Kidney (tissue), 14 donors: ENCODE results near the gene CCL13. TPM values are rescaled to one million over a fixed set of nuclear protein-coding genes. Genes with fewer than 3 reads are reported as not detected.

ENCODE experiments used
- DNase-seq, 5 donors: peaks; one replicate each; pipeline ENCODE4 v3.0.0-alpha.2; 2013 to 2020
- FAIRE-seq: peaks from 2 replicates; lab custom pipeline; 2012; peaks lifted over from hg19 to GRCh38; lab: Jason Lieb, UNC
- H3K27ac ChIP-seq, 2 donors: one replicate each; pipeline ENCODE4 v1.7.0; 2013; ENCODE audit warnings: low read depth in 2 of 2, low read length in 2 of 2, inconsistent platforms in 1 of 2
- H3K27me3 ChIP-seq: one replicate; pipeline ENCODE4 v1.7.1; 2013; ENCODE audit warnings: low read length, inconsistent platforms; ENCODE audit not compliant: control insufficient read depth, insufficient read depth
- H3K36me3 ChIP-seq, 3 donors: one replicate each; pipeline versions ENCODE4 v1.7.0 to v1.7.1; 2013; ENCODE audit warnings: low read length in 3 of 3, control low read depth in 1 of 3, inconsistent platforms in 1 of 3; ENCODE audit not compliant: insufficient read depth in 3 of 3, control insufficient read depth in 2 of 3
- H3K4me1 ChIP-seq, 3 donors: one replicate each; pipeline versions ENCODE4 v1.7.0 to v1.7.1; 2013; ENCODE audit warnings: low read length in 3 of 3, inconsistent platforms in 1 of 3, low read depth in 1 of 3; ENCODE audit not compliant: control insufficient read depth in 2 of 3, insufficient read depth in 2 of 3
- H3K4me3 ChIP-seq, 3 donors: one replicate each; pipeline versions ENCODE4 v1.7.0 to v1.8.1; 2013; ENCODE audit warnings: low read length in 3 of 3, control low read depth in 1 of 3, inconsistent platforms in 1 of 3
- H3K9ac ChIP-seq, 3 donors: one replicate each; pipeline versions ENCODE4 v1.7.0 to v1.7.1; 2013; ENCODE audit warnings: low read length in 3 of 3, control low read depth in 1 of 3, inconsistent platforms in 1 of 3
- H3K9me3 ChIP-seq, 3 donors: one replicate each; pipeline versions ENCODE4 v1.7.0 to v1.7.1; 2013; ENCODE audit warnings: low read length in 3 of 3, control low read depth in 1 of 3, inconsistent platforms in 1 of 3; ENCODE audit not compliant: control insufficient read depth in 2 of 3, insufficient read depth in 1 of 3
- intact Hi-C: fragments of 100-400 bp; cut with DNase I; formaldehyde crosslinking; loops from one replicate; pipeline ENCODE4 v1.11.1; 2022
- polyA plus RNA-seq: library from polyadenylated mRNA; stranded (reverse); fragments of 350-450 nt; fragmentation: Illumina TruSeq; extraction: RNeasy Lipid Tissue Mini Kit (QIAGEN cat#74804); gene quantifications from one replicate; pipeline ENCODE4 v1.2.3, GENCODE V29; 2014; ENCODE audit warnings: low read depth, low replicate concordance; ENCODE audit not compliant: insufficient read depth
- total RNA-seq: library from RNA; stranded (reverse); fragmentation: NEBNext Ultra II Directional; extraction: Animal tissue kit (Norgen Biotek cat#: 25700); gene quantifications from one replicate; pipeline ENCODE4 v1.2.1, GENCODE V29; 2021
- TF ChIP-seq, protein P1 (sequence below): IDR thresholded peaks from 3 replicates; pipeline ENCODE4 v1.5.1; 2012; ENCODE audit warnings: mild to moderate bottlenecking, moderate library complexity, borderline replicate concordance; ENCODE audit not compliant: insufficient read depth; ENCODE audit errors: extremely low read depth
- donor health status: control.
- donor health status: control.
- donor health status: control.
- donor health status: control.
- donor health status: control.
- donor health status: DM: yes; HTN: yes; CAD: no.
- donor health status: Normal renal cell carcinoma (clear cell type).

Gene CCL13
- total and polyA plus RNA-seq, 2 donors from 2014 or later = 1.1 TPM; not detected in 1

DNA sequence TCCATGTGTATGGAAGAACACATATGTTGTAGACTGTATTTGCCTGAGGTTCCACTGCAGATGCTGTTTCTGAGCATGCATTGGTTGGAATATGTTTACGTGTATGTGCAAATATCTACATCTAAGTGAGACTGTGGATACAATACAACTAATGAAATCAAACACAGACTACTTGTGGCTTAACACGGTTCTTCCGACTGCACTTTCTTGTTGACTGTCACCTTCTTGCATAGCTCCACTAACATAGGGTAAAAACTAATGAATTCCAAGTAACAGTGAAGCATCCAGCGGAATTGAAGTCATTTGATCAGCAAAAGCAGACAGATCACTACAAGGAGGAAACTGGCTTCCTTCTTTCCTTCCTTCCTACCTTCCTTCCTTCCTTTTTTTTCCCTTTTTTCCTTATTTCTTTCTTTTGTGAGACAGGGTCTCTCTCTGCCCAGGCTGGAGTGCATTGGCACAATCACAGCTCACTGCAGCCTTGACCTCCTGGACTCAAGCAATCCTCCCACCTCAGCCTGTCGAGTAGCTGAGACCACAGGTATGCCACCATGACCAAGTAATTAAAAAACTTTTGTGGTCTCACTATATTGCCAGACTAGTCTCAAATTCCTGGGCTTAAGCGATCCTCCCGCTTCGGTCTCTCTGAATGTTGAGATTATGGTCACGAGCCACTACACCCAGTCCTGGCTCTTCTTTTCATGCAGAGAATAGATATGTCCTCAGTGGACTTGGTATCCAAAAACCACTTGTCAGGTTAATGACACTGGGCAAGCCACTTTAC, 28.7 kb downstream of the CCL13 start:
- Histone ChIP-seq H3K4me3 (no peak overlapping the region), H3K36me3 (no peaks in the 10 kb centered on the region), H3K9ac (no peak overlapping the region), H3K27ac (no peak overlapping the region), H3K4me1 (peaks cover 0 to 2% (median 0%) of the 10 kb centered on the region in 3 donors), H3K27me3 (no peaks in the 10 kb centered on the region), H3K9me3 (no peaks in the 10 kb centered on the region)
- FAIRE-seq (no peak), DNase-seq (peak in 1 of 5 donors; percentile 5)
- intact Hi-C loops = no loop called here
- TF ChIP-seq, protein P1, sequence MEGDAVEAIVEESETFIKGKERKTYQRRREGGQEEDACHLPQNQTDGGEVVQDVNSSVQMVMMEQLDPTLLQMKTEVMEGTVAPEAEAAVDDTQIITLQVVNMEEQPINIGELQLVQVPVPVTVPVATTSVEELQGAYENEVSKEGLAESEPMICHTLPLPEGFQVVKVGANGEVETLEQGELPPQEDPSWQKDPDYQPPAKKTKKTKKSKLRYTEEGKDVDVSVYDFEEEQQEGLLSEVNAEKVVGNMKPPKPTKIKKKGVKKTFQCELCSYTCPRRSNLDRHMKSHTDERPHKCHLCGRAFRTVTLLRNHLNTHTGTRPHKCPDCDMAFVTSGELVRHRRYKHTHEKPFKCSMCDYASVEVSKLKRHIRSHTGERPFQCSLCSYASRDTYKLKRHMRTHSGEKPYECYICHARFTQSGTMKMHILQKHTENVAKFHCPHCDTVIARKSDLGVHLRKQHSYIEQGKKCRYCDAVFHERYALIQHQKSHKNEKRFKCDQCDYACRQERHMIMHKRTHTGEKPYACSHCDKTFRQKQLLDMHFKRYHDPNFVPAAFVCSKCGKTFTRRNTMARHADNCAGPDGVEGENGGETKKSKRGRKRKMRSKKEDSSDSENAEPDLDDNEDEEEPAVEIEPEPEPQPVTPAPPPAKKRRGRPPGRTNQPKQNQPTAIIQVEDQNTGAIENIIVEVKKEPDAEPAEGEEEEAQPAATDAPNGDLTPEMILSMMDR = no peak

DNA sequence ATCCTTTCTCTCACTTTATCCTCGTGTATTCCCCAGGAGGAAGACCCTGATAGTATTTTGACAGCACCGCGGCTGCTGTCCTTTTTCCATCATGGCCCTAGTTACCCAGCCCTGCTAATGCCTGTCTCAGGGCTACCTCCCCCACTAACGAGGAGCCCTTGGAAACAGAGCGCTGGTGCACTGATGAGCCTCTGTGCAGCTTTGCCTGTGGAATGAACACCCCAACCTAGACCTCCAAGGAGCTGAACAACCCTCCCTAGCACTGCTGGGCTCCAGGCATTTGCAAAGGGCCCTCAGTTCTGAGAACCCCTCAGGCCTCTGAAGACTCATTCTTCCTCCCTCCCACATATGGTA, 30.0 kb downstream of the CCL13 start:
- Histone ChIP-seq H3K4me1 (peaks cover 0 to 2% (median 0%) of the 10 kb centered on the region in 3 donors), H3K36me3 (no peaks in the 10 kb centered on the region), H3K9ac (no peak overlapping the region), H3K9me3 (no peaks in the 10 kb centered on the region), H3K27ac (no peak overlapping the region), H3K4me3 (no peak overlapping the region), H3K27me3 (no peaks in the 10 kb centered on the region)
- intact Hi-C loops = no loop called here
- TF ChIP-seq, protein P1 = no peak
- FAIRE-seq (no peak), DNase-seq (no peak)

DNA sequence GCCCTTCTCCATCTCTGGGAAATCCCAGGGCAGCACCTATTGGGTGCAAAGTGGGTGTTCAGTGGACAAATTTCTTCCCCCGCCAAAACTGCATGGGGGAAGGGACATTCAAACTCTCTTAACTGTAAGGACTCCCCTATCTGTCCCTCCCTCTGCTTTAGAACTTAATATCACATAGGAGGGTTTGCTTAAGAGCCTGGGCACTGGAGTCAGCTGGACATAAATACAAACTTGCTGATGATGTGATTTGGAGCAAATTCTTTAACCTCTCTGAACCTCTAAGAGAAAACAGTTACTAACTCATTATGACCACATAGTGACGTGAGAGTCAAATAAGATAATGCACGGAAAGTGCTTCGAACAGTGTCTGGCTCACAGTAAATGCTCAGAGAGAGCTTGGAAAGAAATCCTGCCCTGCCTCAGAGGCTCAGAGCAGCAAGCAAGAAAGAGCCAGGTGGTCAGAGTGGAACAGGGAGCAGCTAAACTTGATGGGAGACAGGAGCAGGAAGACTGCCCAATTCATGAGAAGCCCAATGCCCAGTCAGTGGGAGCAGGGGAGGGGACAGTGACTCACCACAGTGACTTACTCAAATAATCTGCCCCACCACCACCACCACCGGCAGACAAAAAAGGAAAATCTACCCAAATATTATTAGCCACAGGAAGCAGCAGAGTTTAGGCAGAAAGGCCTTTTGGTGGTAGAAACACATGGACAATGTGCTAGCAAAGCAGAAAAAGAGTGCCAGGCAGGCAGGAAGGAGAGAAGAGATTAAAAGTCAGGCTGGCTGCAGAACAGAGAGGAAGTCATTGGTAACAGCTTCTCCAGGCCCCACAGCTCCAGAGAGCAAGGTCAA, 30.6 kb downstream of the CCL13 start:
- TF ChIP-seq, protein P1 = no peak
- intact Hi-C loops = no loop called here

More for the DNA sequence above, 30.6 kb downstream of the CCL13 start:
- Histone ChIP-seq H3K4me1 (peaks cover 0 to 2% (median 0%) of the 10 kb centered on the region in 3 donors), H3K27me3 (no peaks in the 10 kb centered on the region), H3K27ac (no peak overlapping the region), H3K9me3 (no peaks in the 10 kb centered on the region), H3K4me3 (no peak overlapping the region), H3K9ac (no peak overlapping the region), H3K36me3 (no peaks in the 10 kb centered on the region)
- FAIRE-seq (no peak), DNase-seq (no peak)
